ENCODE data around the gene SERPINE2.
A peak's percentile ranks its signal among the peaks of the same experiment; 100 is the strongest.

The SERPINE2 gene

GRCh38 chr2:224042191-224042696 is 3.2 kb upstream of the SERPINE2 start:
- no peak for DNase-seq

- DNase-seq = no peak
Observed at GRCh38 chr2:224041554-224041953, 2.5 kb upstream of the SERPINE2 start.

GRCh38 chr2:224040753-224041152 is 1.7 kb upstream of the SERPINE2 start:
- no peak for DNase-seq

GRCh38 chr2:224039770-224040440 is 819 bp upstream of the SERPINE2 start:
- no peak for DNase-seq

- no peak for DNase-seq
Observed at GRCh38 chr2:224038830-224039079, 331 bp downstream of the SERPINE2 start.

- no peak for DNase-seq
Observed at GRCh38 chr2:224038049-224038829, 847 bp downstream of the SERPINE2 start.

GRCh38 chr2:224036731-224037361 is 2.2 kb downstream of the SERPINE2 start:
- no peak for DNase-seq

- DNase-seq = no peak
Observed at GRCh38 chr2:224034017-224034416, 5.1 kb downstream of the SERPINE2 start.

GRCh38 chr2:224033601-224034000 is 5.5 kb downstream of the SERPINE2 start:
- DNase-seq = no peak

GRCh38 chr2:224032283-224032682 is 6.8 kb downstream of the SERPINE2 start:
- no peak for DNase-seq

GRCh38 chr2:224031358-224031970 is 7.6 kb downstream of the SERPINE2 start:
- DNase-seq = no peak

GRCh38 chr2:224030786-224031185 is 8.3 kb downstream of the SERPINE2 start:
- DNase-seq = no peak

GRCh38 chr2:224029876-224030275 is 9.2 kb downstream of the SERPINE2 start:
- DNase-seq = no peak

GRCh38 chr2:224027931-224028330 is 11.2 kb downstream of the SERPINE2 start:
- DNase-seq = no peak

GRCh38 chr2:224027070-224027469 is 12.0 kb downstream of the SERPINE2 start:
- peak; percentile 30 for DNase-seq

GRCh38 chr2:224025874-224026273 is 13.2 kb downstream of the SERPINE2 start:
- no peak for DNase-seq

GRCh38 chr2:224024270-224024669 is 14.8 kb downstream of the SERPINE2 start:
- DNase-seq = no peak

- no peak for DNase-seq
Observed at GRCh38 chr2:224023188-224023587, 15.9 kb downstream of the SERPINE2 start.

- DNase-seq = no peak
Observed at GRCh38 chr2:224022486-224022885, 16.6 kb downstream of the SERPINE2 start.

GRCh38 chr2:224020523-224020922 is 18.6 kb downstream of the SERPINE2 start:
- no peak for DNase-seq

- DNase-seq = no peak
Observed at GRCh38 chr2:224017957-224018356, 21.1 kb downstream of the SERPINE2 start.

GRCh38 chr2:224016963-224017362 is 22.1 kb downstream of the SERPINE2 start:
- DNase-seq = no peak

- DNase-seq = no peak
Observed at GRCh38 chr2:224014336-224014735, 24.8 kb downstream of the SERPINE2 start.

GRCh38 chr2:224011837-224012236 is 27.2 kb downstream of the SERPINE2 start:
- no peak for DNase-seq

All from NCI-H524 treated with DMSO at 0.1 percent for 48 hours (cell line).